NCI-H2081 (cell line): ENCODE data around the gene TBC1D21.
A peak's percentile ranks its signal among the peaks of the same experiment; 100 is the strongest.

Experiments
- DNase-seq, 2 experiments: peaks; one replicate each; lab custom pipeline; 2025; lab: John Stamatoyannopoulos, UW

The TBC1D21 gene

DNA sequence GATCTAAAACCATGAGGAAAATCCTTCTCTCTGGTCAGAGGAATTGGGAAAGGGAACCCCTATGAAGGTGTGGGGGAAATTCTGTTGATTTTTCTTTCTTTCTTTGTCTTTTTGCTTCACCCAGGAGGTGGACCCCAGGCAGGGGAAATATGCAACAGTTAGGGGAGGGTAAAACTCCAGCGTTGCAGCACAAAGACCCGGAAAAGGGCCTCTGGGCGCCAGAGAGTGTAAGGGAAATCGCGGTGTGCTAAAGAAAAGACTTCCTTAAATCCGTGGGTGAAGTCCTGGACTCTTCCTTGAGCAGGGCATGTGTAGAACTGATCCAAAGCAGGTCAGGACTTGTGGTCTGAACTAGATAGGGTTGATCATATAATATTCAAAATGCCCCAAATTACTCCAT is 11.1 kb upstream of the TBC1D21 start:
- DNase-seq, result no peak

DNA sequence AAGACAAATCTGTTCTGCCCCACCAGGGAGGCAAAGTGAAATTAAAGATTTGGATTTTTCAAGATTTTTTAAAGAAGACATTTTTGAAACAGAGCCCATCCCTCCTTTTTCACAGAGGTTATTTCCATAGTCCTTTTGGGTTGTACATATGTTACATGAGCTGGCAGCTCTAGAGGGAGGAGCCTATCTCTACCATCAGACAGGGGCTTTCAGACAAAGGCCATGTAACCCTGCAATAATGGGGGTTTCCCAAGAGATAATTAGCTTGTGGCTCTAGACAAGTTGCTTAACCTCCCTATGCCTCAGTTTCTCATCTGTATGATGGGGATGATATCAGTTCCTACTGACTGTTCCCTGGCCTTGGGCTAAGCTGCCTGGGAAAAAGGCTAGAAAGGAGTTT is 8.0 kb upstream of the TBC1D21 start:
- no peak for DNase-seq

DNA sequence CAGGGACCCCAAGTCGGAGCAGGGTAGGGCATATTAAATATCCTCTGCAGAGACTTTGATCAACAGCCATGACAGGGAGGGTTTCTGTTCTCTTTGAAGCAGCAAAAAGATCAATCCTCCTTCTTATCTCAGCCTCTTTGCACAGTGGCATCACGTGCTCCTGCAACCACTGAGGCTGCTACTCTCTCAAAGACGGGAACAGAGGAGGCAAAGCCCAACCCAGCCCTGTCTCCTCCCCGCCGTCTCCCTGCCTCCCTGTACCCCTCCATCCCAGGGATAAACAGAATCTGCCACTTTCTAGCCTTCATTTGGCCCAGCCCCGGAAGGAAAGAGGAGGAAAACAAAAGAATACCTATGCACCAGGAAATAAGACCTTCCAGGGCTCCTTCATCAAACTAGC is 7.5 kb upstream of the TBC1D21 start:
- no peak for DNase-seq

DNA sequence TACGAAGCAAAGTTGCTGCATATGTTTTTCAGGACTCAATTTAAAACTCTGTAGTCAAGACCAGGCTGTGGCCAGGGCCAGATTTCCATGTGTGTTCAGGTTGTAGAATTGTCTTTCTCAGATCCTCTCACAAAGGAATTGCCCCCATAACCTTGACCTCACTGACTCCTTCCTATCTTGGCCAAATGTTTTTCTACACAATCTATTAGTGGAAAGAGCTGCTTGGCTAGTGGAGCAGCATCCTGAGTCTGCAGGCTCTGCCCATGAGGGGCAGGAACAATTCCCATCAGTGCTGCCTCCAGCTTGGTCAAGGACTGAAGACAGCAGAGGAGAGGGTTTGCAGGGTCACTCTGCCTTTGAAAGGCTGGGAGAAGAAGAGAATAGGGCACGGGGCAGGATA is 6.9 kb upstream of the TBC1D21 start:
- DNase-seq, result no peak

DNA sequence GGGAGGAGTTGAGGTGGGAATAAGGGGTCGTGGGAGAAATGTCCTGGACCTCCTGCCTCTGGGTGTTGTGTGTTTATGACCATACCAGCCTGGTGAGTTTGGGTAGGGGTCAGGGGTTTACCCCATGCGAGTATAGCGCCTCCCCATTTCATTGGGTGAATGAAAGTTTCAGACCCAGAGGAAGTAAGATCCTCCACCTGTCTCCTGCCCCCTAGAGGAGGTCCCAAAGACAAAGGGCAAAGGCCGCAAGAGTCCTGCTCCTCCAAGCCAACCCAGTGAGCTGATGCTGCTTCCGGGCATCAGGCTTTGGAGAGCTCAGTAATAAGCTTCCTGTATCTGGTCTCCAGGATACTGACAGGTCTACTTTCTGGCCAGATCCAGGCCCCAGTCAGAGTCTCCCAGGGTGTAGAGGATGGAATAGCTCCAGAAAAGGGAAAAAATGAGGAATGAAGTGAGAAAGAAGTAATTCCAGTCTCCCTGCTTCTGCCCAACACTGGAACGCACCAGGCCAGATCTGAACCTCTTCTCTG is 6.4 kb upstream of the TBC1D21 start:
- DNase-seq, result no peak

DNA sequence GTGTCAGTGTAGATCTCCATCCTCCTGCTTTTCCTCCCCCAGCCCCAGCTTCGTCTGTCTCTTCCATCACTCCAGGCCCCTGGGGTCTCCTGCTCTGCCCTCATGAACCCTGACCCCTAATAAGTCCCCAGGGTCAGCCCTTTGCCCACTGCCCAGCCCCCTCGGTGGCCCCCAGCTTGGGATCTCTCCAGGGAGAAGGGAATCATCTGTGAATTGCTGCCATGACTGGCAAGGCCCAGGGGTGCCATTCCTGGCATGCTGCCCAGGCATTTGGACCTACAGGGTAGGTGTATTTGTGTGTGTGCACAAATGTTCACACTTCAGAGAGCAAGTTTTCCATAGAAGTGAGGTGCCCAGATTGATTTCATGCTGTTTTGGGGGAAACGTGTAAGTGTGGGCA is 5.9 kb upstream of the TBC1D21 start:
- no peak for DNase-seq

DNA sequence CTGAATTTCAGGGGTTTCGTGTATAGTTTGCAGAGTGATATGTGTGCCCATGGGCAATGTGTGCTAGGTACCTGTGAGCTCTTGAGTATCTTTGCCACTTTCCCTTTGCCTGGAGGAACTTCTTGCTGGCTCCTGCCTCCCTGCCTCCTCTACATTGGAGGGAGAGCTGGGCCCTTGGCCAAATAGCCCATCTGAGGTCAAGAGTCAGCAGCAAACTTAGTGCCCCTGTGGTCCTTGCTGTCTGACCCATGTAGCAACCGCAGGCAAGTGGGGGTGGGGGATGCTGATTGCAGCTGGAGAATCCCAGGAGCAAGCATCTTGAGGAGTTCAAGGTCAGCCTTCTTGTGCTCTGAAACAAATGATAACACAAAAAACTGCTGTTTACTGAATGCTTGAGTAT is 5.4 kb upstream of the TBC1D21 start:
- no peak for DNase-seq

DNA sequence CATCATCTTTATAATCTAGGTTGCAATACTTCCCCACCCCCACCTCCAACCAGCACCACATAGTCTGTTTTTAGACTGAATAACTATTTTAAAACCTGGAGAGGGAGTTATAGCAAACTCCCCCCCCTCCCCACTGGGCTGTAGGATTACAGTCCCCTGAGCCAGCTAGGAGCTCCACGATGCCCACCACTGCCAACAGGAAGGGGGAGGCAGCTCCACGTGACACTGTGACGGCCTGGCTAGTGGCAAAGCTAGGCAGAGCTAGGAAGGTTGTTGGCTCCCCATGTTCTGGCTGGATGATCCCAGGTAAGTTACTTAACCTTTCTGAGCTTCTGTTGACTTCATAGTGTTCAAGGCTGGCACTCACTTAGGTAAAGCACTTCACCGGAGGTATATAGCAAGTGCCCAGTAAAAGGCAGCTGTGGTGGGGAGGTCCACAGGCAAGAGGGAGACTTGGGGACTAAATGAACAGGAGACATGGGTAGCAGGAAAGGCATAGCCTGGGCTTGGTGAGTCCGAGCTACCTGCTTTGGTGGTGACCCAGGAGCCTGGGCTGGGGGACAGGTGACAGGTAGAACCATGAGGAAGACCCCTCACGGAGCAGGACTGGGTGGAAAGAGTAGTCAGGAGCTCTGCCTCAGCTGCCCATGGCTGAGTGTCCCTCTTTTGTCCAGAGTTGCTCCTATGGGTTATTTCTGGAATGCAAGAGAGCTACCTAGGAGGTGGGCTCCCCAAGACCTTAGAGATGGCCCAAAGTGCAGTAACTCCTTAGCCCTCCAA is 4.0 kb upstream of the TBC1D21 start:
- no peak for DNase-seq

DNA sequence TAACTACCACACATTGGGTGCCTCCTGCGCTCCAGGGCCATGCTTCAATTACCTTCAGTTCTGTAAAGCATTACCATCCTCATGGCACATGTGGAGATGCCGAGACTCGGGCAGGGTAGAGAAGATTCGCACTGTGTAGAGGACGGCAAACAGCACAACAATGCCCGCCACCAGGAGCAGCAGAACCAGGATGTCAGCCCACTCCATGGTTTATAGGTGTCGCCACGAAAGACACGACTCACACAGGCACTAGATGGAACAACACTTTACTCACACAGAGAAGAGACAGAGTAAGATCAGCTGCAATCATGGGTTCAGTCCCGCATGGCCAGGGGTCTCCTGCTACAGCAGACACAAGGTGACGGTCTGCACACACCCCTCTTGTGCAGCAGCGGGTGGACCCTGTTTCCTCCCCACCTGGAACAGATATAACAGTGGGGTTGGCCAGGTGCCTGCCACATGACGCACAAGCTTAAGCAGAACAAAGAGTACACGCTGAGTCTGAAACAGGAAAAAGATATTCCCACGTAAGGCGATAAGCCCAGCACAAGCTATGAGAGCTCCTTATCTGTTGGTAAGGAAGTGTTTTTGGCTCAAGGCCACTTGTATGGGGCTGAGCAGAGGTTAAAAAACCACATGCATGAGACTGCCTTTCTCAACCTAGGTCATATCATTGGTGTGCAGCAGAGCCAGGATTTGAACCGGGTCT is 2.5 kb upstream of the TBC1D21 start:
- no peak for DNase-seq

DNA sequence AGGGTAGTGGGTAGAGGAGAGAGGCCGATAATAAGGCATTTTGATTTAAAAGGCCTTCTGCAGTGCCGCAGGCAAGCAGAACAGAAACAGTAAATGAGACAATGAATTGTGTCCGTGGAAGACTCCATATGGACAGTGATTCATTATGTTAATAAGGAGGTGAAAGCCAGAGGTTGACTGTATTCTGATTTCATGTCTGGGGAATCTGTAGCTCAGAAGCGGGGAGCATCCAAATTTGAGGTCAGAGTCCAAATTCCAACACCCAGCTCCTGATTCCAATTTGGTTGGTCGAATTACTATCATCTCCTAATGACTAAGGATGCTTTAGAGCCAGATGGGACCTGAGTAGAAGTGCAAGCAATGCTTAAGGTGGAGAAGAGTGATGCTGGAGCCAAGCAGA is 1.0 kb upstream of the TBC1D21 start:
- no peak for DNase-seq

DNA sequence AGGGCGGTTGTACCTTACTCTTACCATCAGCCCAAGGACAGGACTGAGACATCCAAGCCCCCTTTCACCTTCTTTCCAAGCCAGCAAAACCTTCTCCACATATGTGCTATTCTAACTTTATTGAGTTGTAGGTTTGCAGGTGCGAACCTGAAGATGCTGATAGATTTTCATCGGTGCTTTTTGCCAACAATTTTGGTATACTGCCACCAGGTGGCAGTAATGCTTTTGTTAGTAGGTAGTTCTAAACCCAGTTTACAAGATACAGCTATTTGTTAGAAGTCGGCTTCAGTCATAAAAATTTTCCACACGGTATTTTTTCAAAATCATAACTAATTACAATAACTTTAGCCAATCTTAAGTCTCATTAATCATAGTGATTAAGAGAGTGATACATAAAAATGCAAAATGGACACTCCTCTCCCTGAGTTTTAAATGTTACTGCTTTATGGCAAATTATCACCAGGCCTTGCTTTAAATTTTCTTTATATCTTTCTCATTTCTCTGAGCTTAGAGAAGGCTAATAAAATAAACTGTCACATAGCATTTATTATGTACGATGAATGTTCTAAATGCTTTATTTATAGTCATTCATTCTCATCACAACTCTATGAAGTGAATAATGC is 636 bp downstream of the TBC1D21 start:
- DNase-seq, result peak; percentile 47 to 51

DNA sequence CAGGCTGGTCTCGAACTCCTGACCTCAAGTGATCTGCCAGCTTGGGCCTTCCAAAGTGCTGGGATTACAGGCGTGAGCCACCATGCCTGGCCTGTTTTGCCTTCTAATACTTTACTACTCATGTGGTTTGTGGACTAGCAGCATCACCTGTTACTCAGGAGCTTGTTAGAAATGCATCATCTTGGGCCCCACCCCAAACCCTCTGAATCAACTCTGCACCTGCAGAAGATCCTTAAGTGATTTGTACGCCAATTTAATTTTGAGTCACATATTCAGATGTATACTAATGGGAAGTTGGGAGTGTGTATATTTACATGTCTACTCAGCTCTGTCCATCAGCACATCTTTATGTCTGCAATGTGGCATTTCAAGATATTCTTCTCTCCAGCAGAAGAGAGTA is 6.1 kb downstream of the TBC1D21 start:
- DNase-seq, result no peak

DNA sequence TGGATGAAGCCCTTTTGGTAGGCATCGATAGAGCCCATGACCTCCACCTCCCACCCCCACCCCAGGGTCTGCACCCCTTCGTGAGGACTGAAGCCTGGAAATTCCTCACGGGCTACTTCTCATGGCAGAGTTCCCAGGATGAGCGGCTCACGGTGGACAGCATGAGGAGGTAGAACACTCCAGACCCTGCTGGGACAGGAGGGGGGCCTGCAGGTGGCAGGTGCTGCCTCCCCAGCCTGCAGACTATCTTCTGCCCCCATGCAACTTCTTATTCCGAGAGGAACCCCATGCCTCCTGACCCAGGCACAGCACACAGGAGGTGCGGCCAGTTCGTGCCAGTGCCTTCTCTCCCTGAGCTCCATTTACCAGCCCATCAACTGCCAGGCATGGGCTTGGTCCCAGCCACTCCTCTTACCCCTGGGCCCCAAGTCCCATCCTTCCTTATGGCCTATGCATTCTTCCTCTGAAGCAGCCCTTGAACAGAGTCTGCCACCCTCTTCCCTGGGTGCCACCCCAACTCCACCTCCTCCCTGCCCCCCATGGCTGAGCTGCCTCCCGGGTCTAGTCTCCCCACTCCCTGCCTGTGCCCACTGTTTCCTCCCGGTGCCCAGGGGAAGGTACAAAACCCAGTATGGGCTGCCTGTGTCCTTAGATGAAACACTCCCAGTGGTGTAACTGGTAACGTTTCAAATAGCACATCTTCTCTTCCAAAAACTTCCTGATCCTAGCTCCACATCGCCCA is 8.4 kb downstream of the TBC1D21 start:
- DNase-seq, result no peak

DNA sequence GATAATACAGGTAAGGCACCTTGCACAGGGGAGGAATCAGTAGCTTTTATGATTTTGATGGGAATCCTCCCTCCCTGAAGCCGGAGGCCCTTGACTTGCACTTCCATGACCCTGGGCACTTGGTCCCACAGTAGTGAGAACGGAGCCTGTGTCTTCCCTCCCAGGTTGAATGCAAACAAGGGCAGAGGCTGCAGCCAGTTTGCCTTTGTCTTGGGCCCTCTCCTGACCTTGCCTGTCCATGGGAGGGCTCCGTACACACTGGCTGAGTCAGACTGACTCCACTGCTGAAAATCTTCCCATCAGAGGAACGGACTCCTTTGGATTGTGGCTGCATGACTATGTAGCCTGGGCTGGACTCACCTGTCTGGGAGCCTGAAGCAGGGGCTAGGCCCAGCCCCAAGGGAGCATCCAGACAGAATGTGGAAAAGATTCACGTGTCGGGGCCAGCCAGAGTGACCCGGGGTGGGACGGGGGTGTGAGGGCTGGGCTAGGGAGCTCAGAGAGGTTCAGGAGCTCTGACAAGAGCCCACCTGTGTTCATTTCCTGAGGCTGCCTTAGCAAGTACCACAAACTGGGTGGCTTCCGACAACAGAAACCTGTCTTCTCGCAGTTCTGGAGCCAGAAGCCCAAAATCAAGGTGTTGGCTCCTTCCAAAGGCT is 9.5 kb downstream of the TBC1D21 start:
- no peak for DNase-seq

DNA sequence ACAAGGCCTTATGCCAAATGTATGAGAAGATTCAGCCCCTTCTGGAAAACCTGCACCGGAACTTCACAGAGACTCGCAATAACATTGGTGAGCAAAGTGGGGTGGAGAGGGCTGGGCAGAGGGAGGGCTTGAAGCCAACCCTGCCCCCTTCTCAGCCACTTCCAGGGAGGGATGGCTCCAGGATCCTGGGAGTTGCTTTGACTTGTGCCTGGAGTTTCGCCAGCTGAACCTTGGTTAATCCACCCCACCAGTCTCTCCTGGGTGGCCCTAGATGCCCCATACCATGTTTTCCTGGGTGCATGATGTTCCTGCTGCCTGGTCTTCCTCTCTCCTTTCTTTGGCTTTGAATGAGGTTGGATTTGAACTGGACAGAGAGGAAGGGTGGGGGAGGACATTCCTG is 10.8 kb downstream of the TBC1D21 start:
- no peak for DNase-seq

DNA sequence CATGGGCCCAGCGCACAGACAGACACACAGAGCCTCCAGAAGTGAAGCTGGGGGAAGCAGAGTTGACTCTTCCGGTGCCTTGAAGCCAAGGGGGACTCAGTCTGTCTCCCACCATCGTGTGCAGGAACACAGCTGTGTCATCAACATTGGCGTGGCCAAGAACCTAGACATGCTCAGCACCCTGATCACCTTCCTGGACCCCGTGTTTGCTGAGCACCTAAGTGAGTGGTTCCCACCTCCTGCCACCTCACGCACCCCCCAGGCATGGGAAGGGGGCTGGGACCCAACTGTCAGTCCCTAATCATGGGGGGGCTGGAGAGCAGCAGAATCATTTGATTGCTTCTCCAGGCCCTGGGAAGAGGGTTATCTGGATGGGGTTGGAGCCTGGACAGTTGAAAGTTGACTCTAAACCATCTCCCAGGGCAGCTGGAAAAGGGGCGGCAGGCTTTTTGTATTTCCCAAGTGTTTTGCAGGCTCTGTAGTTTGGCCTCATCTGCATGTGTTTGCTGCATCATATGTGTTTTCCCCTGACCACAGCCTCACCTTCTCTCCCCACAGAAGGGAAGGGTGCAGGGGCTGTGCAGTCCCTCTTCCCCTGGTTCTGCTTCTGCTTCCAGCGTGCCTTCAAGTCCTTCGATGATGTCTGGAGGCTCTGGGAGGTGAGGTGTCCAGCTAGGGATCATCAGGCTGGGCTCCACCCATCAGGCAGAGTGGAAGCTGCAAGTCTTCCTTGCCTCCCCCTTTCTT is 12.8 kb downstream of the TBC1D21 start:
- no peak for DNase-seq

DNA sequence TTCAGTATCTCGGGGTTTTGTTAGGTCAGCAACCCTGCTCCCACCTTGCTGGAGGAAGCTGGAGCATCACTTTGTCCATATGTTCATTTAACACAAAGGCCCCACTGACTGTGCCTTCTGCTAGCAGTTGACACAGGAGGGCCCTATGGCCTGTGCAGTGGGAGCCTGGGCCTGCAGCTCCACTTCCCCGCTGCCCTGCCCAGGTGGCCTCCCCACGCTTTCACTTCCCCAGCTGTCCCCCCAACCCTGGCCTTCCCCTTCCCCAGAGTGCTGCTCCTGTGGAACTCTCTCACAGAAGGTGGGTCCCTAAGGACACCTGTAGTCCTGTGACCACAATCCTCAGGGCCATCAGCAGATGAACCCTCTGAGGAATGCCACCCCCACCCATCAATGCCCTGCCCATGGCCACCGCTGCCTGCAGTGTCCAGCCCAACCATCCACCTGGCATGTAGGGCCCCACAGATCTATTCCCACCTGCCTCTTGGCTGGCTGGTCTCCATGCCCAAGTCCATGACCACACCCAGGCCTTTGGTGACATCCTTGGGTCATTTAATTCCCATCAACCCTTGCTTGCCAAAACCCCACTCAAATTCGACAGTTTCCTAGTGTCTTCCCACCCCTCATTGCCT is 13.5 kb downstream of the TBC1D21 start:
- no peak for DNase-seq

DNA sequence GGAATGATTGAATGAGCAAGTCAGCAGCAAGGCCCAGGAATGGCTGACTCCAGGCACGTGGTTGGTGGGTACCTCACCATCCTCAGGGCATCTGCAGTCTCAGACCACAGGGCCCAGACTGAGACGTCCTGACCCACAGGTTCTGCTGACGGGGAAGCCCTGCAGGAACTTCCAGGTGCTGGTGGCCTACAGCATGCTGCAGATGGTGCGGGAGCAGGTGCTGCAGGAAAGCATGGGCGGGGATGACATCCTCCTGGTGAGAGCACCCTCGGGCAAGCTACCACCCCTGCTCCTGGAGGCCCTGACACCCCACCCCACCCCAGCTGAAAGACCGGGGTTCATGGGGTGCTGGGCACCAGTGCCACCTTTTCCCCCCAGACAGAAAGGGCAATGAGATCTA is 14.1 kb downstream of the TBC1D21 start:
- no peak for DNase-seq

DNA sequence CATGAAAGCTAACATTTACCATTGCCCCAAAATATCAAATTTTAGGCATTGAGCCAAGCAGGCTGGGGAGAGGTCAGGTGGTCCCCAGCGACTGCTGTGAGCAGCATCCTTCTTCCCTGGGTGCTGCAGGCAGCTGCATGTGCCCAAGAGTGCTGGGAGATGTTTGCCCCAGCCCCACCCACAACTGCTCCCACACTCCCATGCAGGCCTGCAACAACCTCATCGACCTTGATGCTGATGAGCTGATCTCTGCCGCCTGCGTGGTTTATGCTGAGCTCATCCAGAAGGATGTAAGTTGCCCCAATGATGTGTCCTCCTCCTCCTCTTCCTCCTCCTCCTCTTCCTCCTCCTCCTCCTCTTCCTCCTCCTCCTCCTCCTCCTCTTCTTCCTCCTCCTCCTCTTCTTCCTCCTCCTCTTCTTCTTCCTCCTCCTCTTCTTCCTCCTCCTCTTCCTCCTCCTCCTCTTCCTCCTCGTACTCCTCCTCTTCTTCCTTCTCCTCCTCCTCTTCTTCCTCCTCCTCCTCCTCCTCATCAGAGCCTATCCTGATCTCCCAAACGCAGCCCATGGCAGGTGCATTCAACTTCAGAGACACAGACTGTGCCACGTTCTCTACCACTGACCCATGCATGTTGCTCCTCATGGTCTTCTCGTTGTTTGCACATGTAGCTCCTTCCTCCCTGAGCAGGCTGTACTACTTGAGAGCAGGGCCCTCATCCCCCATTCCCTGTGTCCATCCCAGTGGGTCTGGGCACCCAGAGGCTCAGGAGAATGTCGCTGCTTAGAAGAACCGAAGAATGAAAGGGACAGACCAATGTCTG is 15.1 kb downstream of the TBC1D21 start:
- no peak for DNase-seq
